HepG2 (cell line): Measurements from ENCODE around the gene OTOP2. TPM values are rescaled to one million over a fixed set of nuclear protein-coding genes. Genes with fewer than 3 reads are reported as not detected.

ENCODE experiments used
- ATAC-seq: fragments of 200-7000 bp; cut with Tn5 transposase; 3 replicates; pipeline ENCODE4 v1.9.1; 2020; ENCODE audit warnings: mild to moderate bottlenecking, moderate library complexity
- BruUV-seq: library from RNA; stranded (reverse); fragments of 400-500 nt; replicated peaks from 2 replicates; lab custom pipeline; 2021; lab: Mats Ljungman, UMichigan
- CTCF ChIA-PET: fragments of 300-600 bp; formaldehyde crosslinking; extraction: SDS; loops from one replicate; lab custom pipeline; 2021; ENCODE audit warnings: low total read pairs, inconsistent platforms, low intra/inter-chr PET ratio; lab: Yijun Ruan, JAX
- POLR2A ChIA-PET: fragments of 350-600 bp; sonication (Branson Sonifier 250); formaldehyde crosslinking; loops from one replicate; lab custom pipeline; 2020; ENCODE audit warnings: antibody characterized with exemption, inconsistent platforms; lab: Yijun Ruan, JAX
- DNase-seq: peaks from one replicate; pipeline ENCODE4 v3.0.0-alpha.2; 2015; ENCODE audit warnings: low spot score
- FAIRE-seq: peaks from 3 replicates; lab custom pipeline; 2011; peaks lifted over from hg19 to GRCh38; lab: Jason Lieb, UNC
- H2AFZ ChIP-seq: one replicate; pipeline ENCODE4 v1.6.1; 2011; ENCODE audit warnings: low read length, inconsistent platforms
- H3K27ac ChIP-seq: fragments of 300-600 bp; 3 replicates; pipeline ENCODE4 v1.8.0; 2011; ENCODE audit warnings: mixed run types, mild to moderate bottlenecking, mixed read lengths, low read length, inconsistent platforms; ENCODE audit not compliant: insufficient read depth; ENCODE audit errors: extremely low read length
- H3K27me3 ChIP-seq, 2 experiments: fragments of 200-600 bp in 1 of 2; 2 replicates in 1 of 2; 3 replicates in 1 of 2; pipeline versions ENCODE4 v1.6.0 to v1.8.0; 2011; ENCODE audit warnings: low read length in 2 of 2, mild to moderate bottlenecking in 2 of 2, moderate library complexity in 2 of 2, inconsistent platforms in 1 of 2; ENCODE audit not compliant: insufficient read depth in 2 of 2, control insufficient read depth in 1 of 2
- H3K36me3 ChIP-seq, 2 experiments: fragments of 200-600 bp in 1 of 2; replicated peaks in 1 of 2; 2 replicates in 1 of 2; 3 replicates in 1 of 2; pipeline versions ENCODE4 v1.5.1 to v1.8.0; 2011; ENCODE audit warnings: low read length in 2 of 2, inconsistent platforms in 1 of 2; ENCODE audit not compliant: insufficient read depth in 2 of 2, control insufficient read depth in 1 of 2
- H3K4me1 ChIP-seq: 2 replicates; pipeline ENCODE4 v1.5.1; 2012; ENCODE audit warnings: low read length, inconsistent platforms; ENCODE audit not compliant: insufficient read depth
- H3K4me2 ChIP-seq: 2 replicates; pipeline ENCODE4 v1.6.0; 2011; ENCODE audit warnings: low read depth, low read length, inconsistent platforms
- H3K4me3 ChIP-seq, 3 experiments: fragments of 200-600 bp in 1 of 3; sonication (generic), shearing (Covaris generic) in 1 of 3; replicated peaks in 1 of 3; 2 replicates each; pipeline ENCODE4 v1.5.1; 2011 to 2016; ENCODE audit warnings: low read length in 3 of 3, inconsistent platforms in 2 of 3, low read depth in 2 of 3, mild to moderate bottlenecking in 2 of 3, control low read depth in 1 of 3, mixed read lengths in 1 of 3; ENCODE audit not compliant: insufficient read depth in 1 of 3
- H3K79me2 ChIP-seq: one replicate; pipeline ENCODE4 v1.6.1; 2011; ENCODE audit warnings: low read length, inconsistent platforms; ENCODE audit not compliant: insufficient read depth
- H3K9ac ChIP-seq: 2 replicates; pipeline ENCODE4 v1.6.0; 2011; ENCODE audit warnings: mild to moderate bottlenecking, low read depth, low read length, inconsistent platforms; ENCODE audit not compliant: insufficient read depth
- H3K9me3 ChIP-seq: 2 replicates; pipeline ENCODE4 v1.5.1; 2012; ENCODE audit warnings: mild to moderate bottlenecking, low read length
- H4K20me1 ChIP-seq: 2 replicates; pipeline ENCODE4 v1.6.0; 2011; ENCODE audit warnings: inconsistent platforms, mild to moderate bottlenecking, low read length, moderate library complexity; ENCODE audit not compliant: insufficient read depth
- ARNT2 ChIP-seq: sonication (generic); formaldehyde crosslinking; IDR thresholded peaks from 2 replicates; pipeline ENCODE4 v1.8.0; 2022; ENCODE audit warnings: mild to moderate bottlenecking, low read depth, missing genetic modification reagents, moderate library complexity
- BRCA1 ChIP-seq: sonication (generic); formaldehyde crosslinking; IDR thresholded peaks from 2 replicates; pipeline ENCODE4 v1.4.0; 2020; ENCODE audit warnings: missing genetic modification reagents
- FOSL1 ChIP-seq: sonication (generic); formaldehyde crosslinking; IDR thresholded peaks from 2 replicates; pipeline ENCODE4 v1.9.0; 2021; ENCODE audit warnings: missing genetic modification reagents, borderline replicate concordance
- GTF3A ChIP-seq: sonication (generic); formaldehyde crosslinking; conservative IDR thresholded peaks from 2 replicates; pipeline ENCODE4 v1.4.0; 2020; ENCODE audit warnings: mild to moderate bottlenecking, missing genetic modification reagents
- NFATC3 ChIP-seq: sonication (generic); formaldehyde crosslinking; IDR thresholded peaks from 2 replicates; pipeline ENCODE4 v1.5.1; 2020; ENCODE audit warnings: mild to moderate bottlenecking, missing genetic modification reagents
- PCBP2 ChIP-seq: fragments of 200-400 bp; formaldehyde crosslinking; optimal IDR thresholded peaks from 2 replicates; pipeline ENCODE3; 2018; ENCODE audit warnings: low read length, low read depth; ENCODE audit not compliant: poor library complexity, severe bottlenecking
- PHF8 ChIP-seq: sonication (generic); formaldehyde crosslinking; IDR thresholded peaks from 2 replicates; pipeline ENCODE4 v1.5.0; 2020; ENCODE audit warnings: missing genetic modification reagents
- SAP130 ChIP-seq: IDR thresholded peaks from 2 replicates; pipeline ENCODE4 v1.6.1; 2016; ENCODE audit warnings: low read depth
- SETDB1 ChIP-seq: sonication (generic); formaldehyde crosslinking; IDR thresholded peaks from 2 replicates; pipeline ENCODE4 v1.5.1; 2020; ENCODE audit warnings: missing genetic modification reagents, mild to moderate bottlenecking, borderline replicate concordance
- SMAD1 ChIP-seq: sonication (generic); formaldehyde crosslinking; IDR thresholded peaks from 2 replicates; pipeline ENCODE4 v1.4.0; 2020; ENCODE audit warnings: missing genetic modification reagents, low read depth, mild to moderate bottlenecking, borderline replicate concordance
- SNAPC2 ChIP-seq: sonication (generic); formaldehyde crosslinking; IDR thresholded peaks from 2 replicates; pipeline ENCODE4 v1.8.1; 2022; ENCODE audit warnings: mild to moderate bottlenecking, missing genetic modification reagents
- TBX2 ChIP-seq: sonication (generic); formaldehyde crosslinking; IDR thresholded peaks from 2 replicates; pipeline ENCODE4 v1.5.0; 2020; ENCODE audit warnings: missing genetic modification reagents, mild to moderate bottlenecking, borderline replicate concordance
- YEATS2 ChIP-seq: sonication (generic); formaldehyde crosslinking; IDR thresholded peaks from 2 replicates; pipeline ENCODE4 v1.4.0; 2020; ENCODE audit warnings: missing genetic modification reagents, borderline replicate concordance
- ZFP36L1 ChIP-seq: sonication (generic); formaldehyde crosslinking; IDR thresholded peaks from 2 replicates; pipeline ENCODE4 v1.8.0; 2022; ENCODE audit warnings: mild to moderate bottlenecking, missing genetic modification reagents, moderate library complexity
- ZFY ChIP-seq: sonication (generic); formaldehyde crosslinking; IDR thresholded peaks from 2 replicates; pipeline ENCODE4 v1.4.0; 2020; ENCODE audit warnings: missing genetic modification reagents
- ZNF121 ChIP-seq: sonication (generic); formaldehyde crosslinking; IDR thresholded peaks from 2 replicates; pipeline ENCODE4 v1.5.0; 2020; ENCODE audit warnings: mild to moderate bottlenecking, missing genetic modification reagents
- ZNF292 ChIP-seq: sonication (generic); formaldehyde crosslinking; IDR thresholded peaks from 2 replicates; pipeline ENCODE4 v1.8.1; 2022; ENCODE audit warnings: mild to moderate bottlenecking, low read depth, missing genetic modification reagents, borderline replicate concordance
- ZNF34 ChIP-seq: sonication (generic); formaldehyde crosslinking; IDR thresholded peaks from 2 replicates; pipeline ENCODE4 v1.4.0; 2020; ENCODE audit warnings: mild to moderate bottlenecking, missing genetic modification reagents, borderline replicate concordance
- ZNF354B ChIP-seq: sonication (generic); formaldehyde crosslinking; IDR thresholded peaks from 2 replicates; pipeline ENCODE4 v1.8.0; 2022; ENCODE audit warnings: mild to moderate bottlenecking, missing genetic modification reagents
- ZNF782 ChIP-seq: sonication (generic); formaldehyde crosslinking; IDR thresholded peaks from 2 replicates; pipeline ENCODE4 v1.4.0; 2020; ENCODE audit warnings: missing genetic modification reagents, mild to moderate bottlenecking, borderline replicate concordance
- WGBS: methylation state at CpG from one replicate; pipeline ENCODE4 v1.1.6; 2017; ENCODE audit warnings: low lambda C conversion rate; 5-methylcytosine and 5-hydroxymethylcytosine counted together
- in situ Hi-C: cut with HindIII; loops from 2 replicates; pipeline ENCODE4 v1.10.0; 2017; ENCODE audit warnings: low pct_unique_long_range_greater_than_20kb; ENCODE audit not compliant: extremely low pct_ligation_motif_present
- intact Hi-C: fragments of 100-400 bp; cut with micrococcal nuclease; formaldehyde crosslinking; loops from one replicate; pipeline ENCODE4 v1.10.0; 2022; ENCODE audit not compliant: unreplicated experiment
- polyA plus RNA-seq, 8 experiments: library from polyadenylated mRNA; depleted of rRNA in 3 of 8; stranded (reverse) in 7 of 8; unstranded in 1 of 8; fragments of >200 nt; fragmentation: Illumina TruSeq in 4 of 8; extraction: Trizol in 4 of 8; gene quantifications; 2 replicates each; pipeline versions ENCODE4 v1.2.1 to v1.2.3, GENCODE V29; 2011 to 2016; ENCODE audit warnings: low read depth in 4 of 8, missing spikeins in 1 of 8, mixed read lengths in 1 of 8; ENCODE audit not compliant: insufficient read depth in 1 of 8
- total RNA-seq, 5 experiments: library from RNA; depleted of rRNA; stranded (reverse); fragments of >200 nt; fragmentation: Illumina TruSeq; extraction: Trizol; gene quantifications; 2 replicates each; pipeline ENCODE4 v1.2.3, GENCODE V29; 2016; ENCODE audit warnings: low read depth in 1 of 5
- TF ChIP-seq, protein P1 (sequence below): sonication (generic); formaldehyde crosslinking; IDR thresholded peaks from 2 replicates; pipeline ENCODE4 v1.8.0; 2022; ENCODE audit warnings: mild to moderate bottlenecking, missing genetic modification reagents, borderline replicate concordance

OTOP2 gene
- total and polyA plus RNA-seq, 2 of the 13 experiments (the other 11 are each of a cell fraction or from before 2014, with no cell fraction given), result not detected

DNA sequence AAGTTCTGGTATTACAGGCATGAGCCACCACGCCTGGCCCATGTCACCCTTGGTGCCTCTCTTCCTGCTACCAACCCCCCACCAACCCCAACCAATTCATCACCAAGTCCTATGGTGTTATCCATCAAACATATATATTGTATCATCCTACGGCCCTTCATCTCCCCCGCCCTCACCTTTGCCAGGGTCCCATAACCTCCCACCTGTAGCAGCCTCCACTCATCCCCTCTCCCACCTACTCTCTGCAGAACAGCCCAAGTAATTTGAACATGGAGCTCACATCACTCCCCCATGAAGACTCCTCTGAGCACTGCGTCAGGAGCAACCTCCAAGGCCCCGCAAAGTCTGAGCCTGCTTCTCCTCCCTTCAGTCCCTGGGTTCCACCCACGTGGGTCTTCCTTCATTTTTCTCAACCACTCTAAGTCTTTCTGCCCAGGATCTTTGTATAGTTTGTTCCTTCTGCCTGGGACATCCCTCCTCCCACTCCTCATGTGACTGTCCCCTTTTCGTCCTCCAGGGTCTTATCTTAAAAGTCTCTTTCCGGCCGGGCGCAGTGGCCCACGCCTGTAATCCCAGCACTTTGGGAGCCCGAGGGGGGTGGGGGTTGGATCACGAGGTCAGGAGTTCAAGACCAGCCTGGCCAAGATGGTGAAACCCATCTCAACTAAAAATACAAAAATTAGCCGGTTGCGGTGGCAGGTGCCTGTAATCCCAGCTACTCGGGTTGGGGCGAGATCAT lies 55.5 kb downstream of the OTOP2 start (continued):
- TF ChIP-seq ZNF782 (CRISPR knock-in tag) (no peak), YEATS2 (CRISPR knock-in tag) (no peak), ZNF34 (CRISPR knock-in tag) (no peak), SAP130 (no peak), SETDB1 (CRISPR knock-in tag) (no peak), ZFP36L1 (CRISPR knock-in tag) (no peak)
- TF ChIP-seq, all 625 proteins: peak for 0

- in situ Hi-C loops (no loop called here), intact Hi-C loops (no loop called here)
- H3K27ac ChIP-seq, result peak overlapping the region; percentile 14
- POLR2A ChIA-PET, result interaction anchor here (3.0 kb wide), 1 partner anchor 9 kb away, joined by 32 read pairs; the partner anchor contains the start of gene HID1
- H3K36me3 ChIP-seq, result no peaks in the 10 kb centered on the region
- H4K20me1 ChIP-seq, result no peaks in the 10 kb centered on the region
- no peak overlapping the region for H2AFZ ChIP-seq
- peaks cover 25% of the 10 kb centered on the region for H3K4me1 ChIP-seq
- DNase-seq (no peak), FAIRE-seq (no peak), ATAC-seq (peak; percentile 5)
- no peaks in the 10 kb centered on the region for H3K9me3 ChIP-seq
- 86% methylated on average over 14 of the region's 16 CpGs for WGBS
- peak overlapping the region; percentile 72 to 88 (median 76) for H3K4me3 ChIP-seq
- TSS peak; percentile 98 for BruUV-seq
- no peaks in the 10 kb centered on the region for H3K79me2 ChIP-seq
- H3K4me2 ChIP-seq, result peak overlapping the region; percentile 94
- CTCF ChIA-PET, result no interaction called here
- peak overlapping the region; percentile 68 for H3K9ac ChIP-seq
- H3K27me3 ChIP-seq, result peaks cover 0 to 18% of the 10 kb centered on the region in 2 experiments; a peak in 3 of 5 replicates
- TF ChIP-seq BRCA1 (CRISPR knock-in tag) (no peak), PHF8 (CRISPR knock-in tag) (no peak), ZNF121 (CRISPR knock-in tag) (no peak), NFATC3 (0 out of 2 replicates have a peak, but pooled peaks have one; percentile 80), ZNF354B (0 out of 2 replicates have a peak, but pooled peaks have one; percentile 4), PCBP2 (no peak), ZFY (CRISPR knock-in tag) (no peak), ARNT2 (CRISPR knock-in tag) (no peak), SNAPC2 (CRISPR knock-in tag) (no peak), GTF3A (0 out of 2 replicates have a peak, but pooled peaks have one; percentile 18), ZNF292 (CRISPR knock-in tag) (0 out of 2 replicates have a peak, but pooled peaks have one; percentile 3), FOSL1 (CRISPR knock-in tag) (no peak), TBX2 (CRISPR knock-in tag) (no peak), SMAD1 (CRISPR knock-in tag) (no peak)
- TF ChIP-seq, protein P1, sequence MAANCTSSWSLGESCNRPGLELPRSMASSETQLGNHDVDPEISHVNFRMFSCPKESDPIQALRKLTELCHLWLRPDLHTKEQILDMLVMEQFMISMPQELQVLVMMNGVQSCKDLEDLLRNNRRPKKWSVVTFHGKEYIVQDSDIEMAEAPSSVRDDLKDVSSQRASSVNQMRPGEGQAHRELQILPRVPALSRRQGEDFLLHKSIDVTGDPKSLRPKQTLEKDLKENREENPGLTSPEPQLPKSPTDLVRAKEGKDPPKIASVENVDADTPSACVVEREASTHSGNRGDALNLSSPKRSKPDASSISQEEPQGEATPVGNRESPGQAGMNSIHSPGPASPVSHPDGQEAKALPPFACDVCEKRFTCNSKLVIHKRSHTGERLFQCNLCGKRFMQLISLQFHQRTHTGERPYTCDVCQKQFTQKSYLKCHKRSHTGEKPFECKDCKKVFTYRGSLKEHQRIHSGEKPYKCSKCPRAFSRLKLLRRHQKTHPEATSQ, result no peak
Measured at GRCh38 chr17:74981318-74981978, 57.4 kb downstream of the OTOP2 start.
